Astrocyte of the cerebellum (primary cell): ENCODE data around the gene EIF2A.
A peak's percentile ranks its signal among the peaks of the same experiment; 100 is the strongest.
"Not testable (repeated sequence)": the region's sequence is repeated elsewhere in the genome, so short reads cannot be mapped to it uniquely, and the experiment has no call there.

ENCODE experiments used
- DNase-seq: peaks from one replicate; pipeline ENCODE4 v3.0.0-alpha.2; 2011; ENCODE audit warnings: low read depth
- H3K4me3 ChIP-seq: 2 replicates; pipeline ENCODE4 v1.5.1; 2011; ENCODE audit warnings: mild to moderate bottlenecking, low read depth, low read length, moderate library complexity
- CTCF ChIP-seq: IDR thresholded peaks from 2 replicates; pipeline ENCODE4 v1.5.1; 2012; ENCODE audit warnings: low read length, low read depth, moderate library complexity, mild to moderate bottlenecking; ENCODE audit errors: missing control alignments
- in situ Hi-C: cut with HindIII; loops from 2 replicates; pipeline ENCODE4 v1.10.0; 2017; ENCODE audit warnings: low sequenced_read_pairs

EIF2A gene

DNA sequence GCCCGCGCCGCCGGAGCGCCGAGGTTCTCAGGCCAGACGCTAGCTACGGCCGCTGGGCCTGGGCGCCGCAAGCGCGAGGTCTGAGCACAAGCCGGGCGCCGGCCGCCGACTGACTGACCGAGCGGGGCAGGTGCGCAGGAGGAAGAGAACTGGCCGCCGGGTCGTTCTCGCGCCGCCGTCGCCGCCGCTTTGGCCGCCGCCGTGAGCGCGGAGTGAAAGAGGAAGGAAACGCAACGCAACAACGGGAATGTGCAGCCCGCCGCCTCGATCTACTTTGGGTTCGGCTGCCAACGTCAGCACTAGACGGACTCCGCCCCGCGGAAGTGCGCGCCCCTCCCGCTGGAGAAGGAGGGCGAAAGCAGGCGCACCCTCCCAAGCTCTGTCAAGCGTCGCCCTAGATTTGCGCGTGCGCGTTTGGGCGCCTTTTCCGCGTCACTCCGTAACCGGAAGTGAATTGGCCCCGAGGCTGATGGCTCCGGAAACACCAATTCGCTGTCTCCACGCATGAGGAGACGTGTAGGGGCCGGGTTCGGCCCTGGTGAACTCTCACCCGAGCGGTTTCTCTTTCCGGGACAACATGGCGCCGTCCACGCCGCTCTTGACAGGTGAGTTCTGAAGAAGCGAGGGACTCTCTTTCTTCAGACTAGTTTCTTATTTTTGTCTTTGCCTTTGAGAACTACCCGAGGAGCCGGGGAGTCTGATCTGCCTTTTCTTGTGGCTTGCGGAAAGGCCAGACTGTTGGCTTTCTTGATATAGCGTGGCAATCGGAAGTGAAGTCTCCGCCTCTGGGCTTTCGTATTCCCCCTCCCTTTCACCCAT lies at the start of gene EIF2A, which contains the start of gene SERP1:
Gene EIF2A (plus strand): TSS at position 562 of the 819 bp plus-strand sequence. CDS start 16 bp downstream, at position 578.
Gene SERP1 (minus strand): TSS at position 271 of the 819 bp plus-strand sequence. CDS start 361 bp downstream, outside the sequence.
- in situ Hi-C loops, result no loop called here
- peak within 1 kb of the TSS; percentile 88 for H3K4me3 ChIP-seq
- no peak for TF ChIP-seq CTCF
- peak; percentile 99 for DNase-seq

DNA sequence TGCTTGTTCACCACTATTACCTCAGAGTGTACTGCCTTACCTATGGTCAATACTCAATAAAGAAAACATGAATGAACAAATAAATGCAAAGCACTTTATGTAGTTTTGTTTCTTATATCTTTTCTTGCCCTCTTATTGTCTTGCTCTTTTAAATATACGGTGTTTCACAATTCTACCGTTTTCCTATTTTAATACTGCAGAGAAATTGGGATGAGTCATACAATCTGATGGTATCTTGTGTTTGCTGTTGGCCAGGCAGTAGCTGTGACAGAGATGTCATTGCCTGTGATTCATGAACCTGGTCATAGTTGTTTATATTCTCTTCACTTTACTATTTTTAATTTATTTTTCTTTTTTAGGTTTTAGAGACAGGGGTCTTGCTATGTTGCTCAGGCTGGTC lies 48.6 kb upstream of the EIF2A start:
- DNase-seq, result no peak
- in situ Hi-C loops, result no loop called here
- no peak for TF ChIP-seq CTCF
- no peak overlapping the region for H3K4me3 ChIP-seq

DNA sequence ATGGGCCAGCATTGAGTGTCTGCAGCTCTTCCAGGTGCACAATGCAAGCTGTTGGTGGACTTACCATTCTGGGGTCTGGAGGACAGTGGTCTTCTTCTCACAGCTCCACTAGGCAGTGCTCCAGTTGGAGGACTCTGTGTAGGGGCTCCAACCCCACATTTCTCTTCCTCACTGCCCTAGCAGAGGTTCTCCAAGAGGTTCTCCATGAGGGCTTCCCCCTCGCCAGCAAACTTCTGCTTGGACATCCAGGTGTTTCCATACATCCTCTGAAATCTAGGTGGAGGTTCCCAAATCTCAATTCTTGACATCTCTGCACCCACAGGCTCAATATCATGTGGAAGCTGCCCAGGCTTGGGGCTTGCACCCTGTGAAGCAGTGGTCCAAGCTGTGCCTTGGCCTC lies 45.6 kb upstream of the EIF2A start:
- H3K4me3 ChIP-seq, in situ Hi-C loops, DNase-seq: not testable (repeated sequence)

DNA sequence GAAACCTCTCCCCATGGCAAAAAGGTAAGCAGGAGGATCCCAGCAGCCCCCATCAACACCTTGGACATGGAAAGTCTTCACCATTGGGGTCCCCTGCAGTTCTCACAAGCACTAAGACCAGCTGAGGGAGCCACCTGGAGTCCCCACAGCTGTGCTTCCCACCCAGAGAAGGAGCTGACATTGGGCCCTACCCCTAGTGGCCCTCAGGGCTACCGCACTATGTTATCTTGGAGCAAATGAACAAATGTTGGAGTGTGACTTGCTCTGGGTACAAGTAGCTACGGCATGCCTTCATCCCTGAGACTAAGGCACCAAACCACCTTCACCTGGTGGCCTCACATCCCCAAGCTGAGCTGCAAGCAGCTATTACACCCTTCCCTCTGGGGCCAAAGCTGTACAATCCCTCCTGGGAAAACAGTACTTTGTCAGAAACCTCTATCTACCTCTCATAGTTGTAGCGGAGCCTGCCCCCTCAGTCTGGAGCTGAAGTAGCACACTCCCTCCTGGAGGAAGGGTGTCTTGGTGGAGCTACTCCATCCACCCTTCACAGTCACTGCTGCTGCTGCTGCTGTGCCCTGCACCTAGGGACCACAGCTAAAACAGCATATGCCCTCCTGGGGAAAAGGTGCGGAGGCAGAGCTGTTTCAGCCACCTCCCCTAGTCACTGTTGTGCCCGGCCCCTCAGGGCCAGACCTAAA lies 43.0 kb upstream of the EIF2A start:
- in situ Hi-C loops, result no loop called here
- no peak for TF ChIP-seq CTCF
- DNase-seq, result no peak
- no peak overlapping the region for H3K4me3 ChIP-seq

GRCh38 chr3:150504483-150504882 lies 42.1 kb upstream of the EIF2A start:
- no peak for TF ChIP-seq CTCF
- no peak for DNase-seq
- in situ Hi-C loops, result no loop called here
- no peak overlapping the region for H3K4me3 ChIP-seq

- DNase-seq, result no peak
- TF ChIP-seq CTCF, result no peak
- H3K4me3 ChIP-seq, result no peak overlapping the region
- in situ Hi-C loops, result no loop called here
Observed at GRCh38 chr3:150508401-150508800, 38.2 kb upstream of the EIF2A start.

DNA sequence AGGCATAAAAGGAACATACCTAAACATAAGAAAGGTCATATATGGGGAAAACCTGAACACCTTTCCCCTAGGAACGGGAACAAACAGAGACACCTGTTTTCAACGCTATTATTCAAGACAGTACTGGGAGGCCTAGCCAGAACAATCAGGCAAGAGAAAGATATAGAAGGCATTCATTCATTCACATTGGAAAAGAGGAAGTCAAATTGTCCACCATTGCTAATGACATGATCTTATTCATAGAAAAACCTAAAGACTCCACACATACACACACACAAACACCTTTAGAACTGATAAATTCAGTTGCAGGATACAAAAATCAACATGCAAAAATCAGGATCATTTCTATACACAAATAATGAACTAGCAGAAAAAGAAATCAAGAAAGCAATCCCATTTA lies 36.8 kb upstream of the EIF2A start:
- in situ Hi-C loops, result no loop called here
- TF ChIP-seq CTCF, result no peak
- DNase-seq, result no peak
- H3K4me3 ChIP-seq, result no peak overlapping the region
